ENCODE measurements around the gene RELN.
A peak's percentile ranks its signal among the peaks of the same experiment; 100 is the strongest.

RELN gene

GRCh38 chr7:103651593-103652377 lies 337.7 kb downstream of the RELN start:
- no peak for DNase-seq (ENCODE audit: low read depth, low spot score)
- TF ChIP-seq CTCF (IDR thresholded peaks at IDR 0.05; ENCODE audit: low read depth, low read length), result no peak
- H3K4me3 ChIP-seq (ENCODE audit: low read depth, low read length), result no peak overlapping the region
- in situ Hi-C loops (cut with HindIII; ENCODE audit: low sequenced_read_pairs), result no loop called here

- in situ Hi-C loops (cut with HindIII; ENCODE audit: low sequenced_read_pairs), result no loop called here
- TF ChIP-seq CTCF (IDR thresholded peaks at IDR 0.05; ENCODE audit: low read depth, low read length), result no peak
- H3K4me3 ChIP-seq (ENCODE audit: low read depth, low read length), result no peak overlapping the region
- no peak for DNase-seq (ENCODE audit: low read depth, low spot score)
These were observed 340.4 kb downstream of the RELN start for GRCh38 chr7:103649052-103649451.

- DNase-seq (ENCODE audit: low read depth, low spot score), result no peak
- TF ChIP-seq CTCF (IDR thresholded peaks at IDR 0.05; ENCODE audit: low read depth, low read length), result no peak
- H3K4me3 ChIP-seq (ENCODE audit: low read depth, low read length), result no peak overlapping the region
- in situ Hi-C loops (cut with HindIII; ENCODE audit: low sequenced_read_pairs), result no loop called here
These were observed 341.3 kb downstream of the RELN start for GRCh38 chr7:103648135-103648534.

GRCh38 chr7:103644319-103644718 lies 345.1 kb downstream of the RELN start:
- DNase-seq (ENCODE audit: low read depth, low spot score), result no peak
- H3K4me3 ChIP-seq (ENCODE audit: low read depth, low read length), result no peak overlapping the region
- TF ChIP-seq CTCF (IDR thresholded peaks at IDR 0.05; ENCODE audit: low read depth, low read length), result no peak
- in situ Hi-C loops (cut with HindIII; ENCODE audit: low sequenced_read_pairs), result no loop called here

GRCh38 chr7:103640031-103640779 lies 349.3 kb downstream of the RELN start:
- no peak for TF ChIP-seq CTCF (IDR thresholded peaks at IDR 0.05; ENCODE audit: low read depth, low read length)
- in situ Hi-C loops (cut with HindIII; ENCODE audit: low sequenced_read_pairs), result no loop called here
- peak; percentile 63 for DNase-seq (ENCODE audit: low read depth, low spot score)
- no peak overlapping the region for H3K4me3 ChIP-seq (ENCODE audit: low read depth, low read length)

GRCh38 chr7:103637726-103638125 lies 351.7 kb downstream of the RELN start:
- in situ Hi-C loops (cut with HindIII; ENCODE audit: low sequenced_read_pairs), result no loop called here
- H3K4me3 ChIP-seq (ENCODE audit: low read depth, low read length), result no peak overlapping the region
- TF ChIP-seq CTCF (IDR thresholded peaks at IDR 0.05; ENCODE audit: low read depth, low read length), result no peak
- DNase-seq (ENCODE audit: low read depth, low spot score), result no peak

Data from astrocyte of the spinal cord (primary cell).